Osteocyte (in vitro differentiated cells): Measurements from ENCODE around the gene KL. TPM values are rescaled to one million over a fixed set of nuclear protein-coding genes. Genes with fewer than 3 reads are reported as not detected.

Source experiments
- DNase-seq: peaks from one replicate; pipeline ENCODE4 v3.0.0; 2021; ENCODE audit warnings: mixed read lengths; ENCODE audit not compliant: unreplicated experiment; ENCODE audit errors: extremely low spot score
- H3K27ac Mint-ChIP-seq: one replicate; pipeline ENCODE4 v1.8.0; 2021; ENCODE audit warnings: mild to moderate bottlenecking, mixed read lengths; ENCODE audit not compliant: unreplicated experiment
- H3K27me3 Mint-ChIP-seq: one replicate; pipeline ENCODE4 v1.8.0; 2021; ENCODE audit warnings: mixed read lengths; ENCODE audit not compliant: unreplicated experiment
- H3K36me3 Mint-ChIP-seq: one replicate; pipeline ENCODE4 v1.8.0; 2021; ENCODE audit warnings: mixed read lengths; ENCODE audit not compliant: unreplicated experiment
- H3K4me1 Mint-ChIP-seq: one replicate; pipeline ENCODE4 v1.8.0; 2021; ENCODE audit warnings: mixed read lengths; ENCODE audit not compliant: unreplicated experiment
- H3K4me3 Mint-ChIP-seq: one replicate; pipeline ENCODE4 v1.8.0; 2021; ENCODE audit warnings: mild to moderate bottlenecking, moderate library complexity, mixed read lengths; ENCODE audit not compliant: unreplicated experiment
- H3K9me3 Mint-ChIP-seq: one replicate; pipeline ENCODE4 v1.8.0; 2021; ENCODE audit warnings: mixed read lengths; ENCODE audit not compliant: unreplicated experiment
- total RNA-seq: library from RNA; stranded (reverse); gene quantifications from 2 replicates; pipeline ENCODE4 v1.2.1, GENCODE V29; 2021
- TF ChIP-seq, protein P1 (sequence below): fragments of 200-600 bp; sonication (generic); IDR thresholded peaks from 2 replicates; pipeline ENCODE4 v1.5.0; 2021; ENCODE audit warnings: antibody characterized with exemption, mild to moderate bottlenecking, moderate library complexity

Gene KL
- total RNA-seq, 1 donor from 2014 or later: 0.08 TPM

DNA sequence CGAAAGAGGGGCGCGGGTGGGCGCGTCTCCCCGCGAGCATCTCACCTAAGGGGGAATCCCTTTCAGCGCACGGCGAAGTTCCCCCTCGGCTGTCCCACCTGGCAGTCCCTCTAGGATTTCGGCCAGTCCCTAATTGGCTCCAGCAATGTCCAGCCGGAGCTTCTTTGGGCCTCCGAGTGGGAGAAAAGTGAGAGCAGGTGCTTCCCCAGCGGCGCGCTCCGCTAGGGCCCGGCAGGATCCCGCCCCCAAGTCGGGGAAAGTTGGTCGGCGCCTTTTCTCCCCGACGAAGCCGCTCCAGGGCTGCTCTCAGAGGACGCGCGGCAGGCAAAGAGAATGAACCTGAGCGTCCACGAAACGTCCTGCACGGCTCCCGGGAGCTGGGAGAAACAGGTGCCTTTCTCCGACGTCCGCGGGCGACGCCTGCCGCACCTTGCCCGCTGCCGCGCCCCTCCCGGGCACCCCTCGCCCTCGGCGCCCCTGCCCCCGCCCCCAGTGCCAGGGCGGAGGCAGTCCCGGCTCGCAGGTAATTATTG is 366 bp upstream of the KL start:
- TF ChIP-seq, protein P1, sequence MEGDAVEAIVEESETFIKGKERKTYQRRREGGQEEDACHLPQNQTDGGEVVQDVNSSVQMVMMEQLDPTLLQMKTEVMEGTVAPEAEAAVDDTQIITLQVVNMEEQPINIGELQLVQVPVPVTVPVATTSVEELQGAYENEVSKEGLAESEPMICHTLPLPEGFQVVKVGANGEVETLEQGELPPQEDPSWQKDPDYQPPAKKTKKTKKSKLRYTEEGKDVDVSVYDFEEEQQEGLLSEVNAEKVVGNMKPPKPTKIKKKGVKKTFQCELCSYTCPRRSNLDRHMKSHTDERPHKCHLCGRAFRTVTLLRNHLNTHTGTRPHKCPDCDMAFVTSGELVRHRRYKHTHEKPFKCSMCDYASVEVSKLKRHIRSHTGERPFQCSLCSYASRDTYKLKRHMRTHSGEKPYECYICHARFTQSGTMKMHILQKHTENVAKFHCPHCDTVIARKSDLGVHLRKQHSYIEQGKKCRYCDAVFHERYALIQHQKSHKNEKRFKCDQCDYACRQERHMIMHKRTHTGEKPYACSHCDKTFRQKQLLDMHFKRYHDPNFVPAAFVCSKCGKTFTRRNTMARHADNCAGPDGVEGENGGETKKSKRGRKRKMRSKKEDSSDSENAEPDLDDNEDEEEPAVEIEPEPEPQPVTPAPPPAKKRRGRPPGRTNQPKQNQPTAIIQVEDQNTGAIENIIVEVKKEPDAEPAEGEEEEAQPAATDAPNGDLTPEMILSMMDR: no peak
- H3K27me3 Mint-ChIP-seq: peaks cover 65% of the 10 kb centered on the region
- H3K27ac Mint-ChIP-seq: no peak overlapping the region

DNA sequence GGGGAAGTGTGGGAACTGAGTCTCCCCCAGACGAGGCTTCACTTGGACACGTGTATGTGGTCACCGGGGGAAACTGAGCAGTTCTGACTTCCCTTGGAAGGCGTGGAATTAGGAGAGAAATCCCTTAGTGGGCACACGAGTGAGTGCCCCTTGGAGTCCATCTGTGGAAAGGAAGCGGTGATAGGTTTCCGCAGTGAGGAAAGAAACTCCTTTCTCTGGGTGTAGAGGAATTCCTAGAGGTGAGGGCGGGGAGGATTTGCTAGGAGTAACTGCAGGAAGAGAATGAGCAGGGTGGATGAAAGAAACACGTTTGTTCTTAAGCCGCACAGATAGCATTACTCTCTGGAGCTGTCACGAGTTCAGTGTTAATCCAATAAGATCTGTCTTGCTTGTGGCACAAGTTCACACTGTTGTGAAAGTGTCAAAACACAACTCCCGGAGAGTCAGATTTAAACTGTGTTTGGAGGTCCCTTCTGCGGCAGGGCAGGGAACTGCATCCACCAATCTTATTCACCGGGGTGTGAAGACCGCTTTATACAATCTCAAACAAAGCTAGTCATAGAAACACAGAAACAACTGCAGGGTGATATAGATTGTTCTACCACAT is 1.2 kb downstream of the KL start:
- H3K4me1 Mint-ChIP-seq: peaks cover 8% of the 10 kb centered on the region
- H3K27ac Mint-ChIP-seq: no peak overlapping the region
- H3K4me3 Mint-ChIP-seq: peak overlapping the region; percentile 55
- no peak for DNase-seq
- H3K9me3 Mint-ChIP-seq: no peaks in the 10 kb centered on the region
- peaks cover 67% of the 10 kb centered on the region for H3K27me3 Mint-ChIP-seq
- H3K36me3 Mint-ChIP-seq: no peaks in the 10 kb centered on the region
- TF ChIP-seq, protein P1: peak; percentile 44

More for the DNA sequence above, 366 bp upstream of the KL start:
- DNase-seq: no peak
- H3K9me3 Mint-ChIP-seq: peaks cover 1% of the 10 kb centered on the region
- H3K4me1 Mint-ChIP-seq: peaks cover 8% of the 10 kb centered on the region
- H3K36me3 Mint-ChIP-seq: no peaks in the 10 kb centered on the region
- peak overlapping the region; percentile 64 for H3K4me3 Mint-ChIP-seq

- no peak overlapping the region for H3K27ac Mint-ChIP-seq
- no peaks in the 10 kb centered on the region for H3K36me3 Mint-ChIP-seq
- H3K27me3 Mint-ChIP-seq: peaks cover 70% of the 10 kb centered on the region
- DNase-seq: no peak
- peaks cover 8% of the 10 kb centered on the region for H3K4me1 Mint-ChIP-seq
- TF ChIP-seq, protein P1: no peak
- H3K9me3 Mint-ChIP-seq: no peaks in the 10 kb centered on the region
- H3K4me3 Mint-ChIP-seq: no peak overlapping the region
These were observed 2.7 kb downstream of the KL start for GRCh38 chr13:33018886-33019285.

DNA sequence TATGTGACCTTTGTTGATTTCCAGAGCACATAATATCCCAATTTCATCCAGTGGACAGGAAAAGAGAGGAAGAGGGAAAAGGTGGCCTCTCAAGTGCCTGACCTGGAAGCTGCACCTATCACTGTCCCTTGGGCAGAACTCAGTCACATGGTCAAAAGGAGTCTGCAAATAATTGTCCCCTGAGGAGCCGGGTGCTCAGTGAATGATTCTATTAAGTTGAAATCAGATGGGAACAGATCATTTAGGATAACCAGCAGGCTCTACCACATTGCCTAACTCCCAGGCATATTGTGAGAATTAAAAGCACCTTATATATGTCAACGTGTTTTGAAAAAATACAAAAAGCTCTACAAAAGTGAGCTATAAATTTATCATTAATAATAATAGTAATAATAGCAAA is 6.8 kb downstream of the KL start:
- TF ChIP-seq, protein P1: no peak
- Mint-ChIP-seq H3K9me3 (no peaks in the 10 kb centered on the region), H3K36me3 (no peaks in the 10 kb centered on the region), H3K4me3 (no peak overlapping the region), H3K4me1 (no peaks in the 10 kb centered on the region), H3K27me3 (peaks cover 66% of the 10 kb centered on the region), H3K27ac (no peak overlapping the region)
- no peak for DNase-seq

DNA sequence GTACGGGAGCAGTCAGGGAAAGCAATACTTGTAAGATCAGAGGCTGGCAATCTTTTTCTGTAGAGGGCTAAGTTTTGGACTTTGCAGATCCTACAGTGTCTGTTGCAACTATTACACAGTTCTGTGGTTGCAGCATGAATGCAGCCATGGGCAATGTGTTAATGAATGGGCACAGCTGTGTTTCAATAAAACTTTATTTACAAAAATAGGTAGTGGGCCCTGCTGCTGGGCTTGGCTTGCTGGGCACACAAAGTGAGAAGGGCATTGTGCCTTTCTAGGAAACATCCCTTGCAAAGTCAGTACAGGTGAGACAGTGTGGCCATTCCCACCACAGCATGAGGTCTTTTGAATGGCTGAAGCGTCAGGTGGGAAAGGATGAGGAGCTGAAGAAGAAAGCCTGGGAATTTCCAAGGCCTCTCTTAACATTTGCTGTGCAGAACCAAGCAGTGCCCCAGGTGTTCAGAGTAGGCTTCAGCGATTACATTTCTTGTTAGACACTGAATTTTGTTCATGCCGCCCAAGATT is 9.1 kb downstream of the KL start:
- TF ChIP-seq, protein P1: no peak
- Mint-ChIP-seq H3K27me3 (peaks cover 47% of the 10 kb centered on the region), H3K36me3 (no peaks in the 10 kb centered on the region), H3K4me1 (no peaks in the 10 kb centered on the region), H3K9me3 (no peaks in the 10 kb centered on the region), H3K27ac (no peak overlapping the region), H3K4me3 (no peak overlapping the region)
- DNase-seq: no peak
